Fibroblast of mammary gland (primary cell): ENCODE data around the gene SMCO3.
A peak's percentile ranks its signal among the peaks of the same experiment; 100 is the strongest.

Experiments used
- DNase-seq: peaks from one replicate; pipeline ENCODE4 v3.0.0-alpha.2; 2010; ENCODE audit warnings: low read depth
- H3K4me3 ChIP-seq: 2 replicates; pipeline ENCODE4 v1.5.1; 2011; ENCODE audit warnings: low read depth, mild to moderate bottlenecking, low read length, moderate library complexity; ENCODE audit not compliant: control insufficient read depth
- CTCF ChIP-seq: conservative IDR thresholded peaks from 2 replicates; pipeline ENCODE4 v1.5.1; 2011; ENCODE audit warnings: low read depth, low read length, inconsistent platforms; ENCODE audit not compliant: control insufficient read depth, insufficient read depth

Gene SMCO3

GRCh38 chr12:14802721-14803010 is 11.3 kb downstream of the SMCO3 start:
- peak overlapping the region; percentile 89 for H3K4me3 ChIP-seq
- no peak for DNase-seq
- no peak for TF ChIP-seq CTCF

- DNase-seq: peak; percentile 20
- H3K4me3 ChIP-seq: peak overlapping the region; percentile 89
- TF ChIP-seq CTCF: no peak
Measured at GRCh38 chr12:14802247-14802646, 11.7 kb downstream of the SMCO3 start.

- no peak overlapping the region for H3K4me3 ChIP-seq
- peak; percentile 16 for DNase-seq
- TF ChIP-seq CTCF: no peak
Measured at GRCh38 chr12:14795028-14795448, 18.9 kb downstream of the SMCO3 start.

- no peak for TF ChIP-seq CTCF
- no peak overlapping the region for H3K4me3 ChIP-seq
Measured at GRCh38 chr12:14785568-14785967, 28.4 kb downstream of the SMCO3 start.

GRCh38 chr12:14784471-14784870 is 29.5 kb downstream of the SMCO3 start:
- TF ChIP-seq CTCF: no peak
- DNase-seq: no peak
- no peak overlapping the region for H3K4me3 ChIP-seq

More at GRCh38 chr12:14785568-14785967, 28.4 kb downstream of the SMCO3 start:
- DNase-seq: no peak

- no peak for TF ChIP-seq CTCF
- no peak for DNase-seq
- H3K4me3 ChIP-seq: no peak overlapping the region
Measured at GRCh38 chr12:14782756-14783155, 31.2 kb downstream of the SMCO3 start.

- no peak overlapping the region for H3K4me3 ChIP-seq
- no peak for TF ChIP-seq CTCF
- DNase-seq: no peak
Measured at GRCh38 chr12:14781563-14781962, 32.4 kb downstream of the SMCO3 start.
